ENCODE data around the gene MYOF.

The MYOF gene

DNA sequence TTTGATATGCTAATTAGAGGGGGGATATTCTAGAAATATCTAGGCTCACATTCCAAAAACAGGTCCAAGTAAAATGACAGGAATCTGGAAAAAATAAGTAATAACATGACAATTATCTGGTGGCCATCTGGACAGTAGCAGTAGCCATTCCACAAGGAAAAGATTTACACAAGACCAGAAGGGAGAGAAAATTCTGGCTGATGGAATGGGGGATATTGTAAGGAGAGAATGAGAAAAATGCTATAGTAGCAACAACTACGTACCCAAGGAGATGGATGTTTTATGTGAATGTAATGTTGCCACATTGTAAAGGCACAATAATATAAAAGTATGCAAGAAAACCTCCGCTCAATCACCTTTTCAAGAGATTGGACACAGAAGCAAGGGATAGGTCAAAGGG, 5.4 kb downstream of the MYOF start:
- DNase-seq (ENCODE audit: low spot score) = no peak
- TF ChIP-seq, protein P1, sequence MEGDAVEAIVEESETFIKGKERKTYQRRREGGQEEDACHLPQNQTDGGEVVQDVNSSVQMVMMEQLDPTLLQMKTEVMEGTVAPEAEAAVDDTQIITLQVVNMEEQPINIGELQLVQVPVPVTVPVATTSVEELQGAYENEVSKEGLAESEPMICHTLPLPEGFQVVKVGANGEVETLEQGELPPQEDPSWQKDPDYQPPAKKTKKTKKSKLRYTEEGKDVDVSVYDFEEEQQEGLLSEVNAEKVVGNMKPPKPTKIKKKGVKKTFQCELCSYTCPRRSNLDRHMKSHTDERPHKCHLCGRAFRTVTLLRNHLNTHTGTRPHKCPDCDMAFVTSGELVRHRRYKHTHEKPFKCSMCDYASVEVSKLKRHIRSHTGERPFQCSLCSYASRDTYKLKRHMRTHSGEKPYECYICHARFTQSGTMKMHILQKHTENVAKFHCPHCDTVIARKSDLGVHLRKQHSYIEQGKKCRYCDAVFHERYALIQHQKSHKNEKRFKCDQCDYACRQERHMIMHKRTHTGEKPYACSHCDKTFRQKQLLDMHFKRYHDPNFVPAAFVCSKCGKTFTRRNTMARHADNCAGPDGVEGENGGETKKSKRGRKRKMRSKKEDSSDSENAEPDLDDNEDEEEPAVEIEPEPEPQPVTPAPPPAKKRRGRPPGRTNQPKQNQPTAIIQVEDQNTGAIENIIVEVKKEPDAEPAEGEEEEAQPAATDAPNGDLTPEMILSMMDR (IDR thresholded peaks at IDR 0.05; ENCODE audit: extremely low read depth, missing control alignments) = no peak

DNA sequence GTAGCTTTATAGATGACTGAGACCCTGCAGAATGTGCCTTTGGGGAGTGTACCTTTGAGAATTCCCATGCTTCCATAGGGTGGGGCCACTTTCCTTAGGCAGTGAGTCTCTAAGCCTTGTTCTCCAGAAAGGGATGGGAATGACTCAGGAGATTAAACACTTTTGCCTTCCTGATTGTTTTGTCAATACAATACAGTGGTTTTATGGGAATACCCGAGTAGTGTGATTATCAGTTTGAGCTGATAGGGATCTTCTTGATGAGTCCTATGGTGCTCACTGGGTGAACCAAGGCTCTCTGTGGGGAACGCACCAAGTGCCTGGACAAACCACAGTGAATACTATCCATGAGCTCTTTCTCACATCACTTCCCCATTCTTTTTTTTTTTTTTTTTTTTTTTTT, 6.3 kb downstream of the MYOF start:
- DNase-seq (ENCODE audit: low spot score) = no peak
- TF ChIP-seq, protein P1 (IDR thresholded peaks at IDR 0.05; ENCODE audit: extremely low read depth, missing control alignments) = no peak

DNA sequence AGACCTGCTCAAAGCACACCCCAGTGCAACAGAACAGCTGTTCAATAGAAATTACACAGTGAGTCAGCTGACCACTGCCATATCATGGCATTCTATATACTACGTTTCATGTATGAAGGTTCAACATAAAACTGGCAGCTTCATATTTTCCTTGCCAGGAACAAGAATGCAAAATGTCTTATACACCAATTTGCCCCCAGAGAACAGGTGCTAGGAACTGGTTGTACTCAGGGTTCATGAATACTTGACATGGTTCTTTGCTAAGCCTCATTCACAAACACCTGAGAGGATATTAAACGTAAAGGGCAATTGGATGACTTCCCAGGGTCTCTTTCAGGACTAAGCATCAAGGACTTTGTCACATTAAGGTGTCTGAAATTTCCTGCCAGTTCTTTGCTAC, 6.9 kb downstream of the MYOF start:
- DNase-seq (ENCODE audit: low spot score) = no peak
- TF ChIP-seq, protein P1 (IDR thresholded peaks at IDR 0.05; ENCODE audit: extremely low read depth, missing control alignments) = no peak

DNA sequence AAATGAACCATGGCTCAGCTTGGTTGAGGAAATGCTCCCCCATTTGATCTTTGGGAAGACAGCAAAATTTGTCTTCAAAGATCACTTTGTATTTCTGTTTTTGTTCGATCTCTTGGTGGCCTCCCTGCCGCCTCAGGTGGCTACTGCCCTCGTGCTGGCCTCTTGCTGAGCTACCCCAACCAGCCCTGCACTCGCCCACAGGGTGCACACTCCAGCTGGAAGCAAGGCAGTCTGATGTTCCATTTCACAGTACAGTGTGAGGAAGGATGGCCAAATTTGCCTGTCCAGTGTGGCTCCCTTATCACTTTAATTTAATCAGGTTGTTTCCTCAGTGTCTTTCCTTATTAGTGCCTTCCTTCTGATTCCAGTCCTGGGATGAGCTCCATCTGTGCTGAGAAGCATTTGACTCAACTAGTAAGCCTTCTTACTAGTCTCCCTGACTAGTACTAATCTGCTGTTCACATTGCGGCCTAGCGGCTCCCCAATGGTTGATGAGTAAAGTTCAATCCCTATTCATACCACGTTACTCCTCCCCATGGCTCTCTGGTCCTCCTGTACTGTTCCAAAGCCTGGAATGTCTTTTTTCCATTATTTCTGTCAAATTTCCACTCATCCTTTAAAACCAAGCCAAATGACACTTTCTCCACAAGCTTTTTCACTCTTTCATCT, 8.2 kb downstream of the MYOF start:
- DNase-seq (ENCODE audit: low spot score) = no peak
- TF ChIP-seq, protein P1 (IDR thresholded peaks at IDR 0.05; ENCODE audit: extremely low read depth, missing control alignments) = no peak

DNA sequence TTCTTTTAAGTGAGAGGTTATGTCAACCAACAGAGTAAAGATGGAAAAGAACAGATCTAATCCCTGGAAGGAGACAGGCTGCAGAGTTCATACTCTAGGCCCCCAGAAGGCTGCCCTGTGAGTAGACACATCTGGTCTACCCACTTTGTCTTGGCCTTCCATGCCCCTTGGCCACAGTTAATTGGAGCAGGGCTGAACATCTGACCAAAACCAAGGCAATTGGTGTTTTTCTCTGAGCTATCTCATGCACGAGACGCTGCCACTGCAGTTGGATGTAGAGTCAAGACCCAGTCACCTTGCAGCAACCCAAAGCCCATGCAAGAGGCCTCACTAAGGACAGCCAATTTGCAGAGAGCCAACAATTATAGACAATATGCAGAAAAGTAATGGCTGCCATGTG, 9.0 kb downstream of the MYOF start:
- TF ChIP-seq, protein P1 (IDR thresholded peaks at IDR 0.05; ENCODE audit: extremely low read depth, missing control alignments) = no peak

DNA sequence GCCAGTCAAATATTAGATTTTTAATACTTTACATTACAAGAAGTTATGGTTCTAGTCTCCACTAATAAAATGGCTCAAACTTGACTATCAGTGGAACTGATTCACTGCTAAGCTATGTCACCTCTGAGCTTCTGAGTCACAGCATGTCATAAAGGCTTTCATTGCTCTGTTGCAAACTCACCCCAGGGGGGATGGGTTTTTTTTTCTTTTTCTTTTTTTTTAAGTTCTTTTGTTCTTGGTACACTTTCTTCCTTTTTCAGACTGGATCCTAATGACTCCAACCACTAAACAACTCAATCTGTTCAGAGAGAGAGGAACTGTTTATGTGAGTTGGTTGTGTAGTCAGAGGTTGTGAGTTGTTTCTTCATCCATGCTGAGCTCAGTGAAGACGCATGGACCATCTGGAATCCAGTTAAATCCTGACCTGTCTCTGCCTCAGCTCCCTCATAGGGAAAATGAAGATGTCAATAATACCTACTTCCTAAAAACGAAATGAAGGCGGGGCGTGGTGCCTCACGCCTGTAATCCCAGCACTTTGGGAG, 11.0 kb downstream of the MYOF start:
- no peak for DNase-seq (ENCODE audit: low spot score)
- TF ChIP-seq, protein P1 (IDR thresholded peaks at IDR 0.05; ENCODE audit: extremely low read depth, missing control alignments) = no peak

More for the DNA sequence above, 9.0 kb downstream of the MYOF start:
- DNase-seq (ENCODE audit: low spot score) = no peak

DNA sequence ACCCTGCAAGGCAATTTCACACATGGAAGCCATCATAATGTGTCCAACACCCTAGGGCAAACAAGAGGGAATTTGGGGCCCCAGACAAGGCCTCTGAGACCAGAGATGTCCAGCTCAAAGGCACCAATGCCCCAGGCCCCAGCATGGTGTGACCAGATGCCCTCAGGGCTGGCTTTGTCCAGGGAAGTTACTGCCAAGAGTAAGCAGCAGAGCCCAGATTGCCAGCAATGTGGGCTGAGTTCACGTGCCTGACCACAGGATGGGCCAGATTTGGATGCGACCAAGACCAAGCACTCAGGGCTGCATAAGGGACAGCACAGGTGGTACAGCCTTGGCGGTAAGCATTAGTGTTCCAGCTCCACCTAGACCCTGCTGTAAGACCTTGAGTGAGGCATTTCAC, 12.7 kb downstream of the MYOF start:
- DNase-seq (ENCODE audit: low spot score) = no peak

More for the DNA sequence above, 12.7 kb downstream of the MYOF start:
- TF ChIP-seq, protein P1 (IDR thresholded peaks at IDR 0.05; ENCODE audit: extremely low read depth, missing control alignments) = no peak

Measured in GM20000 (cell line).